ENCODE measurements around the gene EHHADH. TPM values are rescaled to one million over a fixed set of nuclear protein-coding genes. Genes with fewer than 3 reads are reported as not detected.

The EHHADH gene
- total and polyA plus RNA-seq, 2 of the 13 experiments (the other 11 are each of a cell fraction or from before 2014, with no cell fraction given), result 14.5 to 38.9 TPM

DNA sequence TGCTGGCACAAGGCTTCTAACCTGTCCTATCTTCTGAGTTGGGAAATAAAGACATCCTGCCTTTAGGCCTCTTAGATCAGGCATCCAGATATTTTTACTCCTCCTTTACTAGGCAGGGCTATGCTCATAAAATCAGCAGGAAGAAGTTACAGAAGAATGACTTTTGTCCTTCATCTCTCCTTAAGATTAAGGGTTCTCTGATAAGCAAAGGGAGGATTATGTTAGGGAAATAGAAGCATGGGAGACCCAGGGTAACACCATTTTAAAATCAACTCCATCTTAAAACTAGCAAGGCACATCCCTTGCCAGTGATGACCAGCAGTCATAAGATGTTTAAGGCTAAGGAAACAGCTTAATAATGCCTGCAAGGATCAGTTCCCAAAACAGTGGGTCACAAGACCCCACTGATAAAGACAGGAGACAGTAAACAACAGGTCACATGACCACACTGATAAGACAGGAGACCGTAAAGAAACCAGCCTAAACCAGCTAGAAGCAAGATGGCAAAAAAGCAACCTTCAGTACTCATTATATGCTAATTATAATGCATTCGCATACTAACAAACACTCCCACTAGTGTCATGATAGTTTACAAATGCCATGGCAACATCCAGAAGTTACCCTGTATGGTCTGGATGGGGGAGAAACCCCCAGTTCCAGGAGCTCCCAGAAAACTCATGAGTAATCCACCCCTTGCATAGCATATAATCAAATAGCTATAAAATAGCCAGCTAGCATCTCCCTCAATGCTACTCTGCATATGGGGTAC lies 14.5 kb upstream of the EHHADH start (continued):
- TF ChIP-seq SOX13 (IDR thresholded peaks at IDR 0.05), result no peak
- TF ChIP-seq SOX13 (CRISPR knock-in tag; conservative IDR thresholded peaks at IDR 0.05 in 1 of 2, IDR thresholded peaks at IDR 0.05 in 1 of 2), result no peak
- no peak for TF ChIP-seq CCDC6 (CRISPR knock-in tag; IDR thresholded peaks at IDR 0.05)
- no peak for TF ChIP-seq ZSCAN9 (CRISPR knock-in tag; IDR thresholded peaks at IDR 0.05; ENCODE audit: borderline replicate concordance)

- H3K27me3 ChIP-seq (ENCODE audit: control insufficient read depth in 1 of 2, insufficient read depth in 2 of 2, low read length in 2 of 2), result no peaks in the 10 kb centered on the region
- H3K36me3 ChIP-seq (replicated peaks in 1 of 2; ENCODE audit: control insufficient read depth in 1 of 2, insufficient read depth in 2 of 2, low read length in 2 of 2), result no peaks in the 10 kb centered on the region
- no peaks in the 10 kb centered on the region for H3K9me3 ChIP-seq (ENCODE audit: low read length)
- H3K79me2 ChIP-seq (ENCODE audit: insufficient read depth, low read length), result no peaks in the 10 kb centered on the region
- no peak for DNase-seq (ENCODE audit: low spot score)
- POLR2A ChIA-PET, result interaction anchor here (0.7 kb wide), 1 partner anchor 1142 kb away, joined by 3 read pairs; no protein-coding TSS in a partner anchor
- FAIRE-seq, result no peak
- no peaks in the 10 kb centered on the region for H4K20me1 ChIP-seq (ENCODE audit: insufficient read depth, low read length)
- 66% methylated on average over 3 of the region's 3 CpGs for WGBS (ENCODE audit: low lambda C conversion rate)
- peaks cover 21% of the 10 kb centered on the region for H3K4me1 ChIP-seq (ENCODE audit: insufficient read depth, low read length)
- no peak overlapping the region for H2AFZ ChIP-seq (ENCODE audit: low read length)
- BruUV-seq (replicated peaks), result no TSS peak
- no peak overlapping the region for H3K27ac ChIP-seq (ENCODE audit: extremely low read length, insufficient read depth, low read length)
- CTCF ChIA-PET (ENCODE audit: low intra/inter-chr PET ratio, low total read pairs), result no interaction called here
- ATAC-seq, result no peak
- no peak overlapping the region for H3K9ac ChIP-seq (ENCODE audit: insufficient read depth, low read depth, low read length)
- no peak overlapping the region for H3K4me3 ChIP-seq (replicated peaks in 1 of 3; ENCODE audit: insufficient read depth in 1 of 3, low read depth in 2 of 3, low read length in 3 of 3)
- intact Hi-C loops (cut with micrococcal nuclease; ENCODE audit: unreplicated experiment) (no loop called here), in situ Hi-C loops (cut with HindIII; ENCODE audit: extremely low pct_ligation_motif_present, low pct_unique_long_range_greater_than_20kb) (no loop called here)
- no peak overlapping the region for H3K4me2 ChIP-seq (ENCODE audit: low read depth, low read length)
- no peak for TF ChIP-seq RORA (CRISPR knock-in tag; IDR thresholded peaks at IDR 0.05)
- TF ChIP-seq, protein P1, sequence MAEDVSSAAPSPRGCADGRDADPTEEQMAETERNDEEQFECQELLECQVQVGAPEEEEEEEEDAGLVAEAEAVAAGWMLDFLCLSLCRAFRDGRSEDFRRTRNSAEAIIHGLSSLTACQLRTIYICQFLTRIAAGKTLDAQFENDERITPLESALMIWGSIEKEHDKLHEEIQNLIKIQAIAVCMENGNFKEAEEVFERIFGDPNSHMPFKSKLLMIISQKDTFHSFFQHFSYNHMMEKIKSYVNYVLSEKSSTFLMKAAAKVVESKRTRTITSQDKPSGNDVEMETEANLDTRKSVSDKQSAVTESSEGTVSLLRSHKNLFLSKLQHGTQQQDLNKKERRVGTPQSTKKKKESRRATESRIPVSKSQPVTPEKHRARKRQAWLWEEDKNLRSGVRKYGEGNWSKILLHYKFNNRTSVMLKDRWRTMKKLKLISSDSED (CRISPR knock-in tag; IDR thresholded peaks at IDR 0.05), result no peak
- TF ChIP-seq FOXJ3 (CRISPR knock-in tag; IDR thresholded peaks at IDR 0.05; ENCODE audit: borderline replicate concordance), result no peak
- no peak for TF ChIP-seq CEBPG (CRISPR knock-in tag; IDR thresholded peaks at IDR 0.05)
- no peak for TF ChIP-seq RBM39 (IDR thresholded peaks at IDR 0.05; ENCODE audit: low read depth, low read length, poor library complexity, severe bottlenecking)
- TF ChIP-seq RFX3 (CRISPR knock-in tag; IDR thresholded peaks at IDR 0.05), result no peak
- no peak for TF ChIP-seq ZNF224 (CRISPR knock-in tag; IDR thresholded peaks at IDR 0.05)
- TF ChIP-seq, protein P2, sequence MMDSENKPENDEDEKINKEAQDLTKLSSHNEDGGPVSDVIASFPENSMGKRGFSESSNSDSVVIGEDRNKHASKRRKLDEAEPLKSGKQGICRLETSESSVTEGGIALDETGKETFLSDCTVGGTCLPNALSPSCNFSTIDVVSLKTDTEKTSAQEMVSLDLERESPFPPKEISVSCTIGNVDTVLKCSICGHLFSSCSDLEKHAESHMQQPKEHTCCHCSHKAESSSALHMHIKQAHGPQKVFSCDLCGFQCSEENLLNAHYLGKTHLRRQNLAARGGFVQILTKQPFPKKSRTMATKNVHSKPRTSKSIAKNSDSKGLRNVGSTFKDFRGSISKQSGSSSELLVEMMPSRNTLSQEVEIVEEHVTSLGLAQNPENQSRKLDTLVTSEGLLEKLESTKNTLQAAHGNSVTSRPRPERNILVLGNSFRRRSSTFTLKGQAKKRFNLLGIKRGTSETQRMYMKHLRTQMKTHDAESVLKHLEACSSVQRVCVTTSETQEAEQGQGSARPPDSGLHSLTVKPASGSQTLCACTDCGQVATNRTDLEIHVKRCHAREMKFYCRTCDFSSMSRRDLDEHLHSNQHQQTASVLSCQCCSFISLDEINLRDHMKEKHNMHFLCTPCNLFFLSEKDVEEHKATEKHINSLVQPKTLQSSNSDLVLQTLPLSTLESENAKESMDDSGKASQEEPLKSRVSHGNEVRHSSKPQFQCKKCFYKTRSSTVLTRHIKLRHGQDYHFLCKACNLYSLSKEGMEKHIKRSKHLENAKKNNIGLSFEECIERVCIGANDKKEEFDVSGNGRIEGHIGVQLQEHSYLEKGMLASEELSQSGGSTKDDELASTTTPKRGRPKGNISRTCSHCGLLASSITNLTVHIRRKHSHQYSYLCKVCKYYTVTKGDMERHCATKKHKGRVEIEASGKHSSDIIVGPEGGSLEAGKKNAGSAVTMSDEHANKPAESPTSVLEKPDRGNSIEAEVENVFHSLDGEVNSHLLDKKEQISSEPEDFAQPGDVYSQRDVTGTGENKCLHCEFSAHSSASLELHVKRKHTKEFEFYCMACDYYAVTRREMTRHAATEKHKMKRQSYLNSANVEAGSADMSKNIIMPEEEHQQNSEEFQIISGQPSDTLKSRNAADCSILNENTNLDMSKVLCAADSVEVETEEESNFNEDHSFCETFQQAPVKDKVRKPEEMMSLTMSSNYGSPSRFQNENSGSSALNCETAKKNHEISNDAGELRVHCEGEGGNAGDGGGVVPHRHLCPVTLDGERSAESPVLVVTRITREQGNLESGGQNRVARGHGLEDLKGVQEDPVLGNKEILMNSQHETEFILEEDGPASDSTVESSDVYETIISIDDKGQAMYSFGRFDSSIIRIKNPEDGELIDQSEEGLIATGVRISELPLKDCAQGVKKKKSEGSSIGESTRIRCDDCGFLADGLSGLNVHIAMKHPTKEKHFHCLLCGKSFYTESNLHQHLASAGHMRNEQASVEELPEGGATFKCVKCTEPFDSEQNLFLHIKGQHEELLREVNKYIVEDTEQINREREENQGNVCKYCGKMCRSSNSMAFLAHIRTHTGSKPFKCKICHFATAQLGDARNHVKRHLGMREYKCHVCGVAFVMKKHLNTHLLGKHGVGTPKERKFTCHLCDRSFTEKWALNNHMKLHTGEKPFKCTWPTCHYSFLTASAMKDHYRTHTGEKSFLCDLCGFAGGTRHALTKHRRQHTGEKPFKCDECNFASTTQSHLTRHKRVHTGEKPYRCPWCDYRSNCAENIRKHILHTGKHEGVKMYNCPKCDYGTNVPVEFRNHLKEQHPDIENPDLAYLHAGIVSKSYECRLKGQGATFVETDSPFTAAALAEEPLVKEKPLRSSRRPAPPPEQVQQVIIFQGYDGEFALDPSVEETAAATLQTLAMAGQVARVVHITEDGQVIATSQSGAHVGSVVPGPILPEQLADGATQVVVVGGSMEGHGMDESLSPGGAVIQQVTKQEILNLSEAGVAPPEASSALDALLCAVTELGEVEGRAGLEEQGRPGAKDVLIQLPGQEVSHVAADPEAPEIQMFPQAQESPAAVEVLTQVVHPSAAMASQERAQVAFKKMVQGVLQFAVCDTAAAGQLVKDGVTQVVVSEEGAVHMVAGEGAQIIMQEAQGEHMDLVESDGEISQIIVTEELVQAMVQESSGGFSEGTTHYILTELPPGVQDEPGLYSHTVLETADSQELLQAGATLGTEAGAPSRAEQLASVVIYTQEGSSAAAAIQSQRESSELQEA (CRISPR knock-in tag; IDR thresholded peaks at IDR 0.05; ENCODE audit: not compliant biosample characterization), result no peak
- no peak for TF ChIP-seq SIN3A (IDR thresholded peaks at IDR 0.05; ENCODE audit: borderline replicate concordance, low read depth, low read length)
- TF ChIP-seq SALL1 (CRISPR knock-in tag; IDR thresholded peaks at IDR 0.05), result no peak
- no peak for TF ChIP-seq HOXD1 (CRISPR knock-in tag; IDR thresholded peaks at IDR 0.05)
Observed at GRCh38 chr3:185267193-185267592, 13.3 kb upstream of the EHHADH start.
